SK-N-SH (cell line): Measurements from ENCODE around the gene SIPA1. TPM values are rescaled to one million over a fixed set of nuclear protein-coding genes. Genes with fewer than 3 reads are reported as not detected.
A peak's percentile ranks its signal among the peaks of the same experiment; 100 is the strongest.

Experiments used
- CTCF ChIA-PET: fragments of 300-600, 350-600 bp; formaldehyde crosslinking; extraction: SDS; loops from one replicate; lab custom pipeline; 2021; lab: Yijun Ruan, JAX
- POLR2A ChIA-PET: fragments of 350-600 bp; sonication (Branson Sonifier 250); formaldehyde crosslinking; extraction: SDS; loops from one replicate; lab custom pipeline; 2020; ENCODE audit warnings: antibody characterized with exemption, inconsistent platforms; lab: Yijun Ruan, JAX
- DNase-seq: peaks from one replicate; pipeline ENCODE4 v3.0.0; 2012
- H2AFZ ChIP-seq: fragments of 200-600 bp; sonication (generic); 2 replicates; pipeline ENCODE4 v1.8.1; 2016; ENCODE audit warnings: antibody characterized with exemption, mild to moderate bottlenecking, low read depth
- H3F3A ChIP-seq: fragments of 200-600 bp; sonication (generic); replicated peaks from 2 replicates; pipeline ENCODE3; 2016; ENCODE audit warnings: antibody characterized with exemption, mild to moderate bottlenecking; ENCODE audit not compliant: insufficient read depth
- H3K27ac ChIP-seq, 2 experiments: fragments of 200-500 bp in 1 of 2; fragments of 200-600 bp in 1 of 2; sonication (Bioruptor generic) in 1 of 2; sonication (generic), shearing (Covaris generic) in 1 of 2; 2 replicates each; pipeline versions ENCODE4 v1.5.1 to v1.6.1; 2014 to 2016; ENCODE audit warnings: low read depth in 2 of 2, inconsistent platforms in 1 of 2, low read length in 1 of 2, mild to moderate bottlenecking in 1 of 2, mixed read lengths in 1 of 2
- H3K27me3 ChIP-seq: fragments of 200-600 bp; sonication (generic), shearing (Covaris generic); 2 replicates; pipeline ENCODE4 v1.6.1; 2016; ENCODE audit warnings: mixed run types; ENCODE audit not compliant: insufficient read depth
- H3K36me3 ChIP-seq, 2 experiments: fragments of 200-500 bp in 1 of 2; fragments of 200-600 bp in 1 of 2; sonication (Bioruptor generic) in 1 of 2; sonication (generic) in 1 of 2; replicated peaks in 1 of 2; 2 replicates each; pipeline versions ENCODE3 to v1.5.1; 2014 to 2016; ENCODE audit warnings: low read length in 1 of 2, mild to moderate bottlenecking in 1 of 2; ENCODE audit not compliant: insufficient read depth in 2 of 2, control insufficient read depth in 1 of 2
- H3K4me1 ChIP-seq, 2 experiments: fragments of 200-500 bp in 1 of 2; fragments of 200-600 bp in 1 of 2; sonication (Bioruptor generic) in 1 of 2; sonication (generic), shearing (Covaris generic) in 1 of 2; 2 replicates each; pipeline versions ENCODE4 v1.5.1 to v1.6.1; 2014 to 2016; ENCODE audit warnings: low read depth in 1 of 2, low read length in 1 of 2, mixed run types in 1 of 2; ENCODE audit not compliant: insufficient read depth in 2 of 2, control insufficient read depth in 1 of 2
- H3K4me2 ChIP-seq: fragments of 200-600 bp; sonication (generic), shearing (Covaris generic); 2 replicates; pipeline ENCODE4 v1.6.1; 2017; ENCODE audit warnings: mixed run types
- H3K4me3 ChIP-seq, 2 experiments: fragments of 200-500 bp in 1 of 2; fragments of 200-600 bp in 1 of 2; sonication (Bioruptor generic) in 1 of 2; sonication (generic), shearing (Covaris generic) in 1 of 2; 2 replicates each; pipeline versions ENCODE4 v1.5.1 to v1.8.1; 2014 to 2016; ENCODE audit warnings: low read depth in 2 of 2, inconsistent platforms in 1 of 2, low read length in 1 of 2, mild to moderate bottlenecking in 1 of 2, mixed read lengths in 1 of 2, moderate library complexity in 1 of 2
- H3K79me2 ChIP-seq: fragments of 200-600 bp; sonication (generic); 2 replicates; pipeline ENCODE4 v1.8.1; 2017; ENCODE audit warnings: mild to moderate bottlenecking; ENCODE audit not compliant: insufficient read depth
- H3K9ac ChIP-seq: fragments of 200-600 bp; sonication (generic); 2 replicates; pipeline ENCODE4 v1.6.1; 2017; ENCODE audit warnings: mixed run types
- H3K9me2 ChIP-seq: fragments of 200-600 bp; sonication (generic); 2 replicates; pipeline ENCODE4 v1.6.1; 2017; ENCODE audit warnings: mixed run types
- H3K9me3 ChIP-seq: fragments of 200-600 bp; sonication (generic); 2 replicates; pipeline ENCODE4 v1.6.1; 2017; ENCODE audit warnings: mixed run types, mild to moderate bottlenecking, moderate library complexity
- H4K20me1 ChIP-seq: fragments of 200-600 bp; sonication (generic); 2 replicates; pipeline ENCODE4 v1.6.1; 2017; ENCODE audit warnings: mild to moderate bottlenecking, mixed run types; ENCODE audit not compliant: insufficient read depth
- CTCF ChIP-seq: fragments of 200-600 bp; sonication (generic); IDR thresholded peaks from 2 replicates; pipeline ENCODE4 v1.6.1; 2017; ENCODE audit warnings: antibody characterized with exemption, mild to moderate bottlenecking, moderate library complexity
- ELF1 ChIP-seq: IDR thresholded peaks from 2 replicates; pipeline ENCODE4 v1.4.0; 2012
- GABPA ChIP-seq: IDR thresholded peaks from 2 replicates; pipeline ENCODE4 v1.4.0; 2012; ENCODE audit warnings: low read depth, mild to moderate bottlenecking
- GATA2 ChIP-seq: sonication (generic); formaldehyde crosslinking; IDR thresholded peaks from 2 replicates; pipeline ENCODE4 v1.5.0; 2020; ENCODE audit warnings: mild to moderate bottlenecking, missing genetic modification reagents
- JUND ChIP-seq: IDR thresholded peaks from 2 replicates; pipeline ENCODE4 v1.4.0; 2012
- NFIC ChIP-seq: IDR thresholded peaks from 2 replicates; pipeline ENCODE4 v1.4.0; 2012; ENCODE audit warnings: borderline replicate concordance
- NRF1 ChIP-seq: IDR thresholded peaks from 2 replicates; pipeline ENCODE4 v1.6.1; 2012; ENCODE audit warnings: low read depth, mild to moderate bottlenecking, low read length
- PBX3 ChIP-seq: IDR thresholded peaks from 2 replicates; pipeline ENCODE4; 2012
- POLR2AphosphoS5 ChIP-seq: IDR thresholded peaks from 2 replicates; pipeline ENCODE4 v1.6.1; 2012; ENCODE audit warnings: low read depth, low read length
- REST ChIP-seq: IDR thresholded peaks from 2 replicates; pipeline ENCODE4 v1.6.1; 2012; ENCODE audit warnings: mild to moderate bottlenecking, low read depth, low read length, moderate library complexity
- RFX5 ChIP-seq: IDR thresholded peaks from 2 replicates; pipeline ENCODE4 v1.6.1; 2012; ENCODE audit warnings: mild to moderate bottlenecking, improper control_type of control experiment, low read length
- RXRA ChIP-seq: IDR thresholded peaks from 2 replicates; pipeline ENCODE4 v1.4.0; 2012; ENCODE audit warnings: low read depth, mild to moderate bottlenecking, borderline replicate concordance
- SIN3A ChIP-seq: IDR thresholded peaks from 2 replicates; pipeline ENCODE4 v1.6.1; 2012; ENCODE audit warnings: low read depth, mild to moderate bottlenecking, low read length, moderate library complexity, borderline replicate concordance
- TEAD4 ChIP-seq: IDR thresholded peaks from 2 replicates; pipeline ENCODE4 v1.4.0; 2012; ENCODE audit warnings: mild to moderate bottlenecking, borderline replicate concordance; ENCODE audit not compliant: insufficient read depth
- WGBS: methylation state at CpG from one replicate; pipeline ENCODE4 v1.1.6; 2017; ENCODE audit warnings: low lambda C conversion rate; 5-methylcytosine and 5-hydroxymethylcytosine counted together
- polyA plus RNA-seq, 3 experiments: library from polyadenylated mRNA; depleted of rRNA; stranded (reverse); fragments of >200 nt; gene quantifications; 2 replicates each; pipeline ENCODE4 v1.2.3, GENCODE V29; 2012
- TF ChIP-seq, protein P1 (sequence below): IDR thresholded peaks from 2 replicates; pipeline ENCODE4 v1.4.0; 2012; ENCODE audit warnings: low read depth

The SIPA1 gene
- polyA plus RNA-seq, 1 of the 3 experiments (the other 2 are of a cell fraction), result 18.7 TPM

DNA sequence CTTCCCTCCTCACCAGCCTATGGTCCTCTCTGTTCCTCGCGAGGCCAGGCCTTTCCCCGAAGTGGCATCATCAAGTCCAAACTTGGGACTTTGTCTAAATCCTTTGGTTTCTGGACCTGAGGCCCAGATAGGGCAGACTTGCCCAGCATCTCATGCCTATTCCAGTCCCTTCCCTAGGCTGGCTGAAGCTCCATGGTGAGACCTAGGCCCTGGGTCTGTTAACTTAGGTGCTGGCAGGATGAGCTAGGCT lies 13.4 kb downstream of the SIPA1 start:
- peak overlapping the region; percentile 20 to 92; a peak in 2 of 4 replicates for H3K27ac ChIP-seq
- no peaks in the 10 kb centered on the region for H3K9me3 ChIP-seq
- ChIA-PET POLR2A (interaction anchor here (4.1 kb wide), 1 partner anchor 12 kb away, joined by 25 read pairs; the partner anchor contains the start of gene SIPA1), CTCF (interaction anchor here (2.5 kb wide), 1 partner anchor 25 kb away, joined by 10 read pairs; no protein-coding TSS in a partner anchor)
- no peaks in the 10 kb centered on the region for H4K20me1 ChIP-seq
- no peak overlapping the region for H3K4me2 ChIP-seq
- H3K36me3 ChIP-seq, result peaks cover 19 to 31% of the 10 kb centered on the region in 2 experiments
- H2AFZ ChIP-seq, result no peak overlapping the region
- 100% methylated on average over 3 of the region's 3 CpGs for WGBS
- H3K4me3 ChIP-seq, result no peak overlapping the region
- no peaks in the 10 kb centered on the region for H3K27me3 ChIP-seq
- no peak for DNase-seq
- H3F3A ChIP-seq, result peaks cover 49% of the 10 kb centered on the region
- no peaks in the 10 kb centered on the region for H3K79me2 ChIP-seq
- TF ChIP-seq SIN3A (no peak), NFIC (no peak), CTCF (no peak), PBX3 (no peak), RFX5 (no peak), GATA2 (no peak), ELF1 (no peak), RXRA (no peak)
- TF ChIP-seq, all 33 proteins: peak for 0
- peaks cover 11 to 26% of the 10 kb centered on the region in 2 experiments for H3K4me1 ChIP-seq
- no peak overlapping the region for H3K9ac ChIP-seq
- no peaks in the 10 kb centered on the region for H3K9me2 ChIP-seq

- POLR2A ChIA-PET, result interaction anchor here (0.5 to 4.1 kb wide), 8 partner anchors 8 to 170 kb away, joined by 3 to 25 read pairs (median 5); partner anchors contain the start of genes RELA, RNASEH2C and SIPA1
- no peaks in the 10 kb centered on the region for H3K9me2 ChIP-seq
- TF ChIP-seq NFIC, result no peak
- TF ChIP-seq, protein P1, sequence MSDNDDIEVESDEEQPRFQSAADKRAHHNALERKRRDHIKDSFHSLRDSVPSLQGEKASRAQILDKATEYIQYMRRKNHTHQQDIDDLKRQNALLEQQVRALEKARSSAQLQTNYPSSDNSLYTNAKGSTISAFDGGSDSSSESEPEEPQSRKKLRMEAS, result no peak
- no peak for TF ChIP-seq TEAD4
- TF ChIP-seq CTCF, result no peak
- TF ChIP-seq GABPA, result no peak
- no peak for TF ChIP-seq RXRA
- no peak for TF ChIP-seq REST
- no peak for TF ChIP-seq JUND
- TF ChIP-seq POLR2AphosphoS5, result no peak
- TF ChIP-seq NRF1, result no peak
Observed at GRCh38 chr11:65651589-65652510, 13.9 kb downstream of the SIPA1 start.

More at GRCh38 chr11:65651589-65652510, 13.9 kb downstream of the SIPA1 start:
- Histone ChIP-seq H3K36me3 (peaks cover 19 to 35% of the 10 kb centered on the region in 2 experiments), H3K4me2 (peak overlapping the region; percentile 80; the same call in 1 of the 2 replicates), H3K27me3 (no peaks in the 10 kb centered on the region), H3F3A (peaks cover 50% of the 10 kb centered on the region), H4K20me1 (no peaks in the 10 kb centered on the region), H3K9me3 (no peaks in the 10 kb centered on the region), H3K79me2 (no peaks in the 10 kb centered on the region; the same call in 1 of the 2 replicates), H3K9ac (peak overlapping the region; percentile 66; the same call in 1 of the 2 replicates), H2AFZ (no peak overlapping the region), H3K4me1 (peaks cover 11 to 25% of the 10 kb centered on the region in 2 experiments), H3K27ac (peak overlapping the region; percentile 92 to 98), H3K4me3 (peak overlapping the region; percentile 51 to 56; a peak in 3 of 4 replicates)
- 67% methylated on average over 21 of the region's 28 CpGs for WGBS
- CTCF ChIA-PET, result interaction anchor here (0.9 to 2.7 kb wide), 3 partner anchors 11 to 58 kb away, joined by 3 to 13 read pairs (median 10); partner anchors contain the start of gene RELA
- no peak for DNase-seq
